NCI-H748 (cell line): ENCODE data around the gene IL3.
"Not testable (repeated sequence)": the region's sequence is repeated elsewhere in the genome, so short reads cannot be mapped to it uniquely, and the experiment has no call there.

ENCODE experiments used
- DNase-seq: peaks from one replicate; lab custom pipeline; 2025; ENCODE audit not compliant: unreplicated experiment; lab: John Stamatoyannopoulos, UW

IL3 gene

DNA sequence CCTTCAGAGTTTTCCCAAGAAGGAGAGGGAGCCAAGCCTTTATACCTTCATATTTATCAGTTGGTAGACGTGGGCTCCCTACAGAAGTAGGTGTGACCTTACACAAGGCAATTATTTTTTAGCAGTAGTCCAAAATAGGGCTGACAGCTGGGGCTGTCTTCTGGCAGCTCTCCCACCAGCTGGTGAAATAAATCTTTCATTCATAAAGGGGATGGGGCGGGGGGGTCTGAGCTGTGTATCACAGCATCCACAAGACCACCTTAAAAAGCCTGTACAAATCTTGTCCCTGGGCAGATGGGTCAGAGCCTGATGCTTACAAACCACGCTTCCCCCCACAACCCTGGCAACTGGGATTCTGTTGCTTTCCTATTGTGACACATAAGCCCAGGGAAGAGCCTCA is 32.8 kb downstream of the IL3 start:
- no peak for DNase-seq

DNA sequence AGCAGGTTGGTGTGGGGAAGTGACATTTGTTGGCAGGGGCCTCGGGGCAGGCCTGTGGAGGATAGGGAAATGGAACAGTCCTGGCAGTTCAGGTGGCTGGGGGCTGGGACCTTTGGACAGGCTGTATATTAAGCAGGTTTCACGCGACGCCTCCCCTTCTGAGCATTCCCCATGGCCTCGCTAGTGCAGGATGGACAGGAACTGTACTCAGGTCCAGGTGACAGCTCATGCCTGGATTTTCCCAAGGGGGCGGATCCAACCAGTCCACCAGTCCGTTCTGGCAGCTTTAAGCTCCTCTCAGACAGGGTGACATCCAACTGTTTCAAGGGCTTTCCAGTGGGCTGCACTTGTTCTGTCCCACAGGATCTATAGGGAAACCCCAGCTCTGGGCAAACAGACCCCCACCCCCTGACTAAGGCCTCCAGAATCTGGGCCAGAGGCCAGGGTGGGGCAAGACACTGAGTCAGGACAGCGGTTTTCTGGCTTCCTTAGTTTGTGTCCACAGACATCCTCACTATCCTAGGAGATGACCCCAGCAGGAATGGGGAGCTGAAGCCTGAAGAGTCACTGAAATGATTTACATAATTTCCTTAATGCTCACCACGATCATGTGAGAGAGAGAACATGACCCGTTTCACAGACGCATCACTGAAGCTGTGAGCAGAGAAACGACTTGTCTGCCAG is 34.1 kb downstream of the IL3 start:
- no peak for DNase-seq

DNA sequence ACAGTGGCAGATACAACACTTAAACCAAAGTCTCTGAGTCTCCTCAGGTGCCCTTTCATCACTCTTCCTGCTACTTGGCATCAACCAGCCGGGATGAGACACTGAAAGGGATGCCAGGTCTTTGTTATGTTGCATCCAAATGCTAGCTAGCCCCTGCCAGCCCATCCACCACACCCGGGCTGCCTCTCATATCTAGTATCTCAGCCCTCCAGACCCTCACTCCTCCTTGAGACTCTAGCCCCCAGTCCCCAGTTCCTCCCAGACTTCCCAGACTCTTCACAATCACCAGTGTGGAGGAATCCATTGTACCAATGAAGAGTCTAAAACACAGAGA is 34.6 kb downstream of the IL3 start:
- DNase-seq = no peak

DNA sequence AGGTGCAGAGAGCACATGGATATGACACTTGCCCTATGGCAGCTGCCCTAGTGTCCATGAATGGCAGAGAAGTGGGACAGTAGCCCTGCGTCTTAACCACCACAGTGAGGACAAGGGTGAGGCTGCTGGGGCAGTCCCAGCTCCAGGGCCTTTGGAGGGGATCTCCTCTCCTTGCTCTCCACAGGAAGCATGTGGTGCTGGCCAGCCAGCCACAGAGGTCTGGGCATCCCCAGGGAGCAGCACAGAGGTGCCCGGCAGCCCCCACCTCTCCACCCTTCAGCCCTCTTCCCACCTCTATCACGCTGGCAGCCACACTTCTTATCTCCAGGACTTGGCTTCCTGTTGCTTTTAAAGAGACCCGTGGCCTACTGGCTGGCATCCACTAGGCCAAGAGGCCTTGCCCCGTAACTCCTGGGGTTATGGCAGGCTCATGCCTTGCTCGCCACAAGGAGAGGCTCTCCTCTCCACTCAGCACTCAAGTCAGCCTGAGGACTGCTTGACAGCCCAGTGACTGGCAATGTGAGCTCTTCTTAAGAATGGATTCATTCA is 35.0 kb downstream of the IL3 start:
- DNase-seq = no peak

DNA sequence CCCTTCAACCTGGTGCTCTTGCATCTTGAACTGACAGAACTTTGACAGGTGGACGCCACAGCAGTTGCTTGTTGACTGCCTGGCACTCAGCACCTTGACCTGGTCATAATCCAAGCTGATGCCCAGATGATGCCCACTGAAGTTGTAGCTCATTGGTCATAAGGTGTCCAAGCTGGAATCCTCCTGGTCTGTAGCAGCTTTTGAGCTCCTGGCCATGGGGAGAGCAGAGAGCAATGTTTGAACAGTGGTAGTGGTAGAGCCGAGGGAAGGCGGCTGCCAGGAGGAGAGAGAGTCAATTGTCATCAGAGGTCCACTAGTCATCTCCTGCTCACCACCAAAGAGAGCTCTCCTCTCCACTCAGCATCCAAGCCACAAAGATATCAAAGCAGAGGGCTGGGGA is 36.4 kb downstream of the IL3 start:
- DNase-seq = no peak

DNA sequence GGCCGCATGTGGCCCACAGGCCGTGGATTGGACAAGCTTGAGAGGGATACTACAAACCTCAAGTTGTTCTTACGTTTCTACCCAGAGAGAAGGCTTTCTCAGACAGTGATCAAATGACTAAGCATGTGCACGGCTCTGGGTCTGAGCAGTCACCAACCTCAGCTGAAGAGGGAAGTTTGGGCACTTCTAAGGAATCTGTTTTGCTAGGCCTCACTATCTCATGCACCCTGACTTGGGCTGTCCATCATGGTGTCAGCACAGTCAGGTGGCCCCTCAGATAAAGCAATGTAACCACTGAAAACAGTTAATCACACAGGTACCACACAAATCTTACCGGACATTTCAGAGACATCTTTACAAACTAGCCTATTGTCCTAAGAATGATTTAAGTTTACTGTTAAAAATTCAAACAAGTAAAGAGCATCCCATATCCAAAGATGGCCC is 37.7 kb downstream of the IL3 start:
- no peak for DNase-seq

DNA sequence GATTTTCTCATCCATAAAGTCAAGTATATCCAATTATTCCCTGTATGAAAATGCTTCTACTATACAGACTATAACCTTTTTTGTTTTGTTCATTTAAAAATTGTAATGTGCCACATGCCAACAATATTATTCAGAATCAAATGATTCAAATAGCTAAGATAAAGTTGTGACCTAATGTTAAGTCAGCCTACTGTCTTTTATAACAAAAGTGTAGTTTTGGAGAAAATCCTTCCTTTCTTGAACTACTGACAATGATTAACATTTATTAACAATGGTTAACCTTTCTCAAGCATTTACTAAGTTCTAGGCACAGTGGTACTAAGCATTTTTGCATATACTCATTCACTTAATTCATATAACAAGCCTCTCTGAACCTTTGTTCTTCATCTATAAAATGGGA is 38.2 kb downstream of the IL3 start:
- DNase-seq = no peak

DNA sequence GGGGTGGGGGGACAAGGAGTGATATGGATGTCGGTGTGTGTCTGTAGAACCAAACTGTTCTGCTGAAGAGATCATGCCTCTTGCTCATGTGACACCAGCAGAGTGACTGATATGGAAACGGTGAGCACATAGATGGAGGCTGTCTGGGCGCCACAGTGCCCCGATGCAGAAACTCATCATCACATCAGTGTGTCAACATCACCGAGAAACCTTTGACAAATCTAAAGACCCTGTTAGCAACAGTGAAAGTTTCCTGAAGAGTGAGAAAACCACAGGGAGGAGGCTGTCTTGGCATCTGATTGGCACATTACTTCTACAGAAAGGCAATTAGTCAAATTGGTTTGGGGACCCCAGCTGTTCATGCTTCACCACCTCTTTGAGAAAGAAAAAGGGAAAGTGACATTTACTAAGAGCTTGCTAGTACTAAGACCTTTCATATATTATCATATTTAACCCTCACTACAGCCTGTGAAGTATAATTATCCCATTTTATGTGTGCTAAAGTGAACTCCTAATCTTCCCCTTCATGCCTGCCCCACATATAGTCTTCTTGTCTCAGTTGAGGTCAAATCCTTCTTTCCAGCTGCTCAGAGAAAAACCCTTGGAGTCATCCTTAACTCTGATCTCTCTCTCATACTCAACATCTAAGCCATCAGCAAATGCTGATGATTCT is 38.8 kb downstream of the IL3 start:
- no peak for DNase-seq

DNA sequence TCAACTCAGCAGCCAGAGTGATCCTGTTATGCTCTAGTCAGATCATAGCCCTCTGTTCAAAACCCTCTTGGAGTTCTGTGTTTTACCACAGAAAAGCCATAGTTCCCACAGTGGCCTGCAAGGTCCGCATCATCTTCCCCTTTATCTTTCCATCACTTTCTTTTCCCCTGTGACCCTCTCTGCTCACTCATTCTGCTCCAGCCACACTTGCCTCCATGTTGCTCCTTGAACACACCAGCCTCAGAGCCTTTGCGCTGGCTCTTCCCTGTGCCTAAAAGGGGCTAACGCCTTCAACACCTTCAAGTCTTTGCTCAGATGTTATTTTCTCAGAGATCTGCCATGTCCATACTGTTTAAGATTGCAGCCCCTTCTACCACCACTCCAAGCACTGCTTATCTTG is 39.5 kb downstream of the IL3 start:
- no peak for DNase-seq

DNA sequence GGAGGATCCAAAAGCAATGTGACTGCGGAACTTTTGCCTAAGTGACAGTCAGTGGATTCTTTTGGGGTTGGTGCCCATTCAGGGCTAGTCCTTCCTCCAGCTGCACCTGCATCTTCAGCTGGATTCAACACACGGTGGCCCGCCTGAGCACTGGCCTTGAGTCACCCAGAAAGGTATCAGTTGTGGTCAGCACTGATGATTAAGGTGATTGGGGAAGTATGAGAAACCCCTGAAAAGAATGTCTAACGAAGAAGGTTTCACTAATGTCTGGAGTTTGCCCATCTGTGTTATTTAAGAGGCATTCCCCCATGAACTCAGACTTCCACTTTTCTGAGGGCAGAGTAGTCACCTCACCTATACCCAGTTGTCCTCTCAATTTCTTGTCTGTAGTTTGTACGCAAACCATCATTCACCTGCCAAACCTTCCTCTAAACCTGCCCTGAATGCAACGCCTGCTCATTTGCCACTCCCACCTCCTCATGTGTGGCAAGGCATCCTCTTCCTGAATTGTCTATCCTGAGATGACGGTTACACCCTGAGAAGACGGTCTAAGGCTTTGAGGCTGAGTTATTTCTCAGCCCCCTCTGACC is 40.3 kb downstream of the IL3 start:
- DNase-seq = no peak

DNA sequence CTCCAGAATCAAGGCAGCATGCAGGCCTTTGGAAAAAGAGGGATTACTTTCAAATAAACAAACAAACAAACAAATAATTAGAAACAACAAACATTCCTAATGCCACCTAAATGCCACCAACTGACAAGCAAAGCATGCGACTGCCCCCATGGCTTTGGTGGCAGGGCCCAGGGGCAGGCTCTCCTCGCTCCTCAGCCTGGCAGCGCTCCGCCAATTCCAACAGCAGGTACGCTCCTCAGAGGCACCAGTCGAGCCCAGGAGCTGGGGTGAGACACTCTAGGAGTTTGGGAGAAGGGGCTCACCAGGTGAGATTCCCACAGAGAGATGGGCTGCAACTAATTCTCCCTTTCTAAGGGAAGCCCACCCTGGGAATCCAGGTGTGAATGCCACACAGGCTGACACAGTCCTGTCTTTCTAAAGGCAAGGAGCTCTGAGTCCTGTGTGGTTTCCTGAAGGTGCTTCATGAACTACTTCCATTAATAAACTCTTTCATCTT is 41.0 kb downstream of the IL3 start:
- no peak for DNase-seq

DNA sequence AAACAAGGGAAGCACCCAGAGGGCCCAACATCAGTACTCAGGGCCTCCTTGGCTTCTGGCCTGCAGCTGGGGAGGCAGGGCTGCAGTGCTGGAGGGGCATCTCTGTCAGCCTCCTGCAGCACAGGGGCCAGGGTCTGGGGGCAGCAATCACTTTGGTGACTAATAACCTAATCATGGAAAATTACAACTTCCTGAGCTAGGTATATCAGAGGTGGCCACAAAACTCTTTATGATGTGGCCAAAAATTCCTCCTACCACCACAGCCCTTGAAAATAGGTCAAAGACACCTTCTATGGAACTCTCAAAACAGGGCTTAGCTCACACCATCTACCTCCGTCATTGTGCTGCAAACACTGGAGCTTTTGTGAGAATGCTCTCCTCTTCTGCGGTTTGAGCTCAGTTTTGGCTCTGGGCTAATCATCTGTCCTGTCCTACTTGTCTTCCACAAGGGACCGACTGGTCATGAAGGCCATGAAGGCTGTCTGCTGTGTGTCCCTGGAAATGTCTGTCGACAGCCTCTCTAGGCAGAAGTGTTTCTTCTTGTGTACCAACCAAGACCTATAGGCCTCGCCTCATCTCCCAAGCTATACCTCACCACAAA is 41.7 kb downstream of the IL3 start:
- no peak for DNase-seq

DNA sequence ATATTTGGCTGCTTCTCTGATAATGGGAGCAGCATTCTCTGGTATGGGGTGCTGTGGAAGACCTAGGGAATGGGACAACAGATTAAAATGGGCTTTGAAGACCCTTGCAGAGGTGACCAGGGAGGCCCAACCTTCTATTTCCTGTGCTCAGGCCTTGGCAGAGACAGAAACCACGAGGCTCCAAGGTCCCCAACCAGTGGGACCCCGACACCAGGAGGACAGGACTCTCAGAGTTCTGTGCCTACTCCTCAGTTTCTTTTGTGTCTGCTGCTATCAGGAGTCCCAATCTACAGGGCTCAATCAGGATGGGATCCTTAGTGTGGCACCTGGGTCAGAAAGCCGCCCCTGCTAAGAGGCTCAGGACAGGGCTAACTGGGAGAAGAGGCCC is 42.5 kb downstream of the IL3 start:
- DNase-seq = no peak

DNA sequence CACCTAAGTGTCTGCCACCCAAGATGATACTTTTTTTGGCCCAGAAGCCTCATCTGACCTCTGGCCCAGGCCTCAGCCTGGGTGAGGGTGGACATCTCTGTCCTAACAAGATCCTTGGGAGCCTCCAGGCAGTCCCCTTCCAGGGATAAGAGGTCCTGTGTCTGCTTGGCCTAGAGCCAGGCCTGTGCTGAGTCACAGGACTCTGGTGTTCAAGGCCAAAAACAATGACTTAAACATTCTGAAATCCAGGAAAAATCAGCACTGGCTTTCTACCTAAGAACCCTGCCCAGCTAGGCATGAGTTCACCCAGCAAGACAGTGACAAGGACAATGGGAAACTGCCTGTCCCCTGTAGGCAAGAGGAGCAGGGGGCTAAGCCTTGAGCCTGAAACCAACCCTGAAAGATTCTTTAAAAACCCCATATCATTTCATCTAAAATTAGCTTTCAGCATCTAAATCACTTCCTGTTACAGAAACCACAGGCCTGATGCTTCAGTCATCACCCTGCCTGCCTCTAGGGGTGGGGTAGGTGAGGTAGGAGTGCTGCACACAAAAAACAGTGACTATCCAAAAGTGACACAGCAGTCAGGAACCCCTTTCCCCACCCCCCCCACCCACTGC is 43.0 kb downstream of the IL3 start:
- no peak for DNase-seq

DNA sequence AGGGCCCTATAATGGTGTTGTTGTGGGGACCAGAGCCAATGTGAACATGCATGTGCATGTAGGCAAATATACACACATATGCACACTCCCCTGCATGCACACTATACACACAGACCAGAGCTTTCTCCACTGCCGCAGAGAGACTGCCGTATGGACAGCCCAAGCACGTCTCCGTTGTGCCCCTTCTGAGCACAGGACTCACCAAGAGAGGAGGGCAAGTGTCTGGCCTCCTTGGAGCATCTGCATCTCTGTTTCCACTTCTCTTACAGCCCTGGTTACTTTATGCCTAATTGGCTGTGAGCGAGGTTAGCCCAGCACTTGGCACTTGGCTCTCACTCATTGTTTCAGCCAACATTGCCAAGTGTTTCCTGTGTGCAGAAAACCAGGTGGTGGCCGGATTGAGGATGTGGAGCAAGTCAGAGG is 43.5 kb downstream of the IL3 start:
- no peak for DNase-seq

DNA sequence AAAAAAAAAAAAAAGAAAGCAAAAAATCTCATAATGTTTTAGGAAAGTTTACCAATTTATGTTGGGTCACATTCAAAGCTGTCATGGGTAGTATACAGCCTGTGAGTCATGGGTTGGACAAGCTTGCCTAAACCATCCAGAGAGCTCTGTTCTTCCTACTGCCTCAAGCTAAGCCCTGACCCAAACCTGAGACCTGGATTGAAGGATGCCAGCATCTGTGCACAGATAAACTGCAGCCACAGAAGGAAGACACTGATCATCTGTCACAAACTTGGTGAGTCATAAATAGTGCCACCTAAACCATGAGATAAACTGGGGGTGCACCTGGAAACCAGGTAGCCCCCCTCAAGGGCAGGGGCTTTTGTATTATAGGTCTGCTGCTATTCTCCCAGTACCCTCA is 44.1 kb downstream of the IL3 start:
- DNase-seq = no peak

DNA sequence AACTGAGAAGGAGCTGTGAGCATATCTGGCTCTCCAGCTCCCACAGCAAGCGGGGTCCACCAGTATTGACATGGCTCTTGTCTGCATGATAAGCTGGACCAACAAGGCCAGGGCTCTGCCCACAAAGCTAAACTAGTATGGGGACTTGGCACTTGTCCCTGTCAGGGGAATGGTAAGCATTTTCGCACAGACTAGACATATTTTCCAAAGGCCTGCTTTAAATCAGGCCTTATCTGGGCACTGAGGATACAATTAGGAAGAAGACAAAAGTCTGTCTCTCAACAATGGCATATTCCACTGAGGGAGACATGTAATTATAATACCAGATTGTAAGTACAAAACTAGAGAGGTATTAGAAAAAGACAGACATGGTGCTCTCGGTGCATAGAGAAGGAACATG is 45.2 kb downstream of the IL3 start:
- DNase-seq = no peak

DNA sequence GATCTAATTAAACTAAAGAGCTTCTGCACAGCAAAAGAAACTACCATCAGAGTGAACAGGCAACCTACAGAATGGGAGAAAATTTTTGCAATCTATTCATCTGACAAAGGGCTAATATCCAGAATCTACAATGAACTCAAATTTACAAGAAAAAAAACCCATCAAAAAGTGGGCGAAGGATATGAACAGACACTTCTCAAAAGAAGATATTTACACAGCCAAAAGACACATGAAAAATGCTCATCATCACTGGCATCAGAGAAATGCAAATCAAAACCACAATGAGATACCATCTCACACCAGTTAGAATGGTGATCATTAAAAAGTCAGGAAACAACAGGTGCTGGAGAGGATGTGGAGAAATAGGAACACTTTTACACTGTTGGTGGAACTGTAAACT is 48.0 kb downstream of the IL3 start:
- not testable (repeated sequence) for DNase-seq

DNA sequence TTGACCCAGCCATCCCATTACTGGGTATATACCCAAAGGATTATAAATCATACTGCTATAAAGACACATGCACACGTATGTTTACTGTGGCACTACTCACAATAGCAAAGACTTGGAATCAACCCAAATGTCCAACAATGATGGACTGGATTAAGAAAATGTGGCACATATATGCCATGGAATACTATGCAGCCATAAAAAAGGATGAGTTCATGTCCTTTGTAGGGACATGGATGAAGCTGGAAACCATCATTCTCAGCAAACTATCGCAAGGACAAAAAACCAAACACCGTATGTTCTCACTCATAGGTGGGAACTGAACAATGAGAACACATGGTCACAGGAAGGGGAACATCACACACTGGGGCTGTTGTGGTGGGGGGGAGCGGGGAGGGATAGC is 48.5 kb downstream of the IL3 start:
- DNase-seq = not testable (repeated sequence)

DNA sequence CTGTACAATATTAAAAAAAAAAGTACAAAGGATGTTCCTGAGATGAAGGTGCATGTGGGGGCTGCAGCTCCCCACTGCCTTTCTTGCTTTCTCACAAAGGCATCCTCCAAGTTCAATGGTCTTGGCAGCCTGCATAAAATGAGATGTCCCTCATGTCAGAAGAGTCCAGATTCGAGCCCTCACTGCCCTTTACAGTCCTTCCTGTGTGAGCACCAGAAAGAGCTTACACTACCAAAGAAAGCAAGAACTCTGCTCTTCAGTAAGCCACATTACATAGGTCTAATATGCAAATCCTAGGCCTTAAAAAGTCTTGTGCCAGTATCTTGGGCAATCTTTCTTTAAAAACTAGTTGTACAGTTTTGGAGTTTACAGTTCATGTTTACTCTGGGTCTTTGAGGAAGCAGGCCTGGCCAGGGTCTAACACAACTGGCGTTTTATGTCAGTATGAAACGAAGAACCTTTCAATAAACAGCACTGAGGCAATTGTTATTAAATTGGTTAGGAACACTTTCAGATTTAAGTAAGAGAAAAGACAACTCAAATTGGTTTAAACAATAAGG is 49.1 kb downstream of the IL3 start:
- no peak for DNase-seq

DNA sequence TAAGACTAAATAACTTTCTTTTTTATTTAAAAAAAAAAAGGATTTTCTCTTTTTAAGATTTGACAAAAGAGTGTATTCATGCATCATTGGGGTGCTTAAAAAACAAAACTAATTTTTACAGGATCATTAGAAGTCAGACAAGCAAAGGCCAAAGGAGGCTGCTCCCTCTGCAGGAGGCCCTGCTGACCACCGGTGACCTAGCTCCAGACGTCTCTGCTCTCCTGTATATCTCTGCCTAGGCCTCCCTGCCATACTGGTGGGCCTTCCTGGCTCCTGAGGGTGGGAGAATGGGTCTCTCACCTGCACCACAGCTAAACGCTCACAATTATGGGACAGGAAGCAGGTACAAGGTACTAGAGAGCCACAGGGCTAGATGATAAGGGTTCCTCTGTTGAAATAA is 49.7 kb downstream of the IL3 start:
- no peak for DNase-seq
